ENCODE data around the gene LAMB1.
A peak's percentile ranks its signal among the peaks of the same experiment; 100 is the strongest.
"Not testable (repeated sequence)": the region's sequence is repeated elsewhere in the genome, so short reads cannot be mapped to it uniquely, and the experiment has no call there.

Gene LAMB1

DNA sequence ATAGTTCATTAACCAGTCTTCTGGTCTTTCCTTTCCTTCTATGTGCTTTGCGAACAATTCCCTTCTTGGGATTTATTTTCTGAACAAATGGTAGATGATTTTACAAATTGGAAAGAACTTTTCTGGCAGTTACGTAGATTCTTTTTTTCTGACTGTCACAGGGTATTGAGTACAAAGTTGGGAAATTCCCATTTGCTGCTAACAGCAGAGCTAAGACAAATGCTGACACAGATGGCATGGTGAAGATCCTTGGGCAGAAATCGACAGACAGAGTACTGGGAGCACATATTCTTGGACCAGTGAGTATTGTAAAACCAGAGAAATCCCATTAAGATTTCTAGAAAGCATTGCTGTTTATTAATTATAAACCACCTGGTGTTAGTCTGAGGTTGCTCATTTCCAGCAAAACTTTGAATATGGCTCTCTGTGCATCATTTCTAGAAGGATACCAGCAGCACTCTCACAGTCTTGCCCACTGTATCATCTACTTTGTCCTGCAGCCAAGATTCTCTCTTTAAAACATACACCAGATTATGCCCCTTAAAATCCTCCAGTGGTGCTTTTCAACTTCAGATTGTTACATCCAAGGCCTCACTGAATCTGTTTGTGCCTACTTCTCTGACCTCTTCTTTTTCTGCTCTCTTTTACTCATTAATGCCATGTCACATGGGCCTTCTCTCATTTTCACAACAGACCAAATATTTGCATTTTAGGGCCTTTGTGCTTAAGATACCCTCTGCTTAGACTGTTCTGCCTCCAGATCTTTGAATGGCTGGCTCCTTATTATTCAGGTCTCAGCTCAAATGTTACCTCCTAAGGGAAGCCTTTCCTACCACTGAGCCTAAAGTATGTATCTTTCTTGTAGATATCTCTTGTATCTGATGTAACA lies 85.0 kb downstream of the LAMB1 start:
- no peak for DNase-seq (ENCODE audit: low spot score)

DNA sequence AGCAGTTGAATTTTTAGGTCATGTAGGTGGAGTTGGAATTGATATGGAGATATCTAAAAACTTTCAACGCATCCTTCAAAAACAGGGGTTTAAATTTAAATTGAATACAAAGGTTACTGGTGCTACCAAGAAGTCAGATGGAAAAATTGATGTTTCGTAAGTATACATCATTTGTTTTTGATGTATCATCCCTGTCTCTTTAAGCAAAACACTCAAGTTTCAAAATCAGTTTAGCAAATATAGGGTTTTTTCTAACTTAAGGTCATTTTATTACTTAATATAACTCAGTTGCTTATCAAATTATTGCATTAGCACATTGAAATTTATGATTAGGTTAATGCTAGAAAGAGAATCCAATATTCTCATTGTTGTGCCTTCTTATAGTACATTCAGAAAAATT lies 87.4 kb downstream of the LAMB1 start:
- no peak for DNase-seq (ENCODE audit: low spot score)

DNA sequence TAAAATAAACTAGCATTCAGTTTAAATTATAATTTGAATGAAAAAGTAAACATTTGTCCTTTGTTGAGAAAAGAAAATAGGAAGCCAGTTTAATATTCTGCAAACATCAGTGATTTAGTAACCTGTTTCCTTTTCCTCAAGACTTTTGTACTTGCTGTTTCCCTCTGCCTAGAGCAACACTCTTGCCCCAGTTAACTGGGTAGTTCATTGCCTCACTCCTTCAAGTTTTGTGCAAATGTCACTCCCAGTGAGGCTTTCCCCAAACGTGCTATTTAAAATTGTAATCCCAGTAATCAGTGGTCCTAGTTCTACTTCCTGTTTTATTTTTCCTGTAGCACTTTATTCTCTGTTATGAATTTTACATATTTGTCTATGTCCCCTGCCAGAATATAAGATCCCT lies 88.1 kb downstream of the LAMB1 start:
- no peak for DNase-seq (ENCODE audit: low spot score)

DNA sequence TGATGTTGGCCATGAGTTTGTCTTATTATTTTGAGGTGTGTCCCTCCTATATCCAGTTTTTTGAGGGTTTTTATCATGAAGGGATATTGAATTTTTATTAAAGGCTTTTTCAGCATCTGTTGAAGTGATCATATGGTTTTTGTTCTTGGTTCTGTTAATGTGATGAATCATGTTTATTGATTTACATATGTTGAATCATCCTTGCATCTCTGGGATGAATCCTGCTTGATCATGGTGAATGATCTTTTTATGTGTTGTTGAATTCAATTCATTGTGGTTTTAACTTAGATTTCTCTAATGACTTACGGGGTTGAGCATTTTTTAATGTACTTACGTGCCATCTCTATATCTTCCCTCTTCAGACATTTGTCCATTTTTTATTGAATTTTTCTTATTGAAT lies 89.1 kb downstream of the LAMB1 start:
- DNase-seq (ENCODE audit: low spot score) = no peak

DNA sequence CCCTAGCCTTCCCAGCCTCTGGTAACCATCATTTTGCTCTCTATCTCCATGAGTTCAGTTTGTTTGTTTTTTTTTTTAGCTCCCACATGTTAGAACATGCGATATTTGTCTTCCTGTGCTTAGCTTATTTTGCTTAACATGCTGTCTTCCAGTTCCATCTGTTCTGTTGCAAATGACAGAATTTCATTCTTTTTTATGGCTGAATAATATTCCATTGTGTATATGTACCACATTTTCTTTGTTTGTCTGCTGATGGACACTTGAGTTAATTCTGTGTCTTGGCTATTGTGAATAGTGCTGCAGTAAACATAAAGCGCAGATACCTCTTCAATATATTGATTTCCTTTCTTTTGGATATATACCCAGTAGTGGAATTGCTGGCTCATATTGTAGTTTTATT lies 91.0 kb downstream of the LAMB1 start:
- DNase-seq (ENCODE audit: low spot score) = no peak

DNA sequence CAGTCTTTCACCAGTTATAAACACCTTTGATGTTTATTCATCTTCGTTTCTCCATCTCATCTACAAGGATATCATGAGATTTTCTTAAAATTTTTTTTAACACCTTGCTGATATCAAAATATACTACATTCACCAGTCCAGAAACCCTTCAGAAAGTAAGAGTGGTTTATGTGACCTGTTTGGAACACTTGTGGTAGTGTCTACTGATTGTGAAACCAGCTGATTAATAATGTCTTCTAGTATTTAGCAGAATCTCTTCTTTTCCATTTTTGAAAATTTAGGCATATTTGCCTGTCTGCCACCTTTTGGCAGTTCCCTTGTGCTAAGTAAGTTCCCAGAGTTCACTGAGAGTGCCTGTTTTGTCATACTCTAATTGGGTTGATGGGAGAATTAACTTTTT lies 93.5 kb downstream of the LAMB1 start:
- no peak for DNase-seq (ENCODE audit: low spot score)

DNA sequence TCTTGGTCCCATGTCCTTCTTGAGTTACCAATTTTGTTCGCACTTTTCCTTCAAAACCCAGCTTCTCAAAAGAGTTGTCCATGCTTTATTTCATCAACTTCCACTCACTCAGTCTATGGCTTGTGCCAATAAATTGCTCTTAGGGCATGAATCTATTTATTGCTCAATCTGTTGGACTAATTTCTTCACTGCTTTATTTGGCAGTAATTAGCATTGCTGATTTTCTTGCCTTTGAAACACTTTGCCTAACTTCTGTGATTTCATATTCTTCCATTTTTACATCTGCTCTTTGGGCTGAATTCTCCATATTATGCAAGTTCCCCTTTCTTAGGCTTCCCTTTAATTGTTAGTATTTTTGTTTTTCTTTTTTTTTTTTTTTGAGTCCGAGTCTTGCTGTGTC lies 95.2 kb downstream of the LAMB1 start:
- DNase-seq (ENCODE audit: low spot score) = no peak

DNA sequence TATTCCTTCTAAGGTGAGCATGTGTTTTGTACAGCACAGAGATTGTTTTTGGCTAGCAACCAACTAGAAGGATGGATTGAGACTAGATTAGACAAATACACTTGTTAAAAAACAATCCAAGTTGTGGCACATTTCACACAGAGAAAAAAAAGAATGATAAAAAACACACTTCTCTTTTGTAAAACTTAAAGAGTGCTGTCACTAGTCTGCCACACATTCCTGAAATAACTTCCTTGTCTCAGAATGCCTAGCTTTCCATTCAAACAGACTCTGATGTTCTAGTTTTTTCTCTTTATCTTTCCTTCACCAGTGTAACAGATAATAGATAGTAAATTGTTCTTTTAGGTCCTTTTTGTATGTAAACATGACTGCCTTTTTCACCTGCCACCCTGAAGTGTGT lies 100.6 kb downstream of the LAMB1 start:
- DNase-seq (ENCODE audit: low spot score) = no peak

DNA sequence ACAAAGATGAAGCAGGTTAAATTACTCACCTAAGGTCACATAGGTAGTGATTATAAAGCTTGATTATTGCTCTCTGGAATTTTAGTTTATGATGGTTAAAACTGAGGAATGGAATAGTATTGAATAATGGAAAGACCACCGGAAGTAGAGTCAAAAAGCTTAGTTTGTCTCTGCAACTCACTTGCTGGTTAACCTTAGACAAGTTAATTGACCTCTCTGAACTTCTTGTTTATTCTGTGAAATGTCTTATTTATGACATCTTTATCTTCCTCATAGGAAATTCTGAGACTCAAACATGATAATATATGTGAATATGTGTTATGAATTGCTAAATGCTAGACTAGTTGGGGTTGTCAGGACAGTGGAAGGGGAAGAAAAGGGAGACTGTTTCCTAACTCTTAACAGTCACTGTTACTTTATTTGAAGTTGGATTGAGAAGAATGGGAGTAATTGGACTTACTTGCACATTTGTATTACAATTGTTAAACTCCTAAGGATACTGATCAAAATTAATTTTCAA lies 102.4 kb downstream of the LAMB1 start:
- DNase-seq (ENCODE audit: low spot score) = no peak

DNA sequence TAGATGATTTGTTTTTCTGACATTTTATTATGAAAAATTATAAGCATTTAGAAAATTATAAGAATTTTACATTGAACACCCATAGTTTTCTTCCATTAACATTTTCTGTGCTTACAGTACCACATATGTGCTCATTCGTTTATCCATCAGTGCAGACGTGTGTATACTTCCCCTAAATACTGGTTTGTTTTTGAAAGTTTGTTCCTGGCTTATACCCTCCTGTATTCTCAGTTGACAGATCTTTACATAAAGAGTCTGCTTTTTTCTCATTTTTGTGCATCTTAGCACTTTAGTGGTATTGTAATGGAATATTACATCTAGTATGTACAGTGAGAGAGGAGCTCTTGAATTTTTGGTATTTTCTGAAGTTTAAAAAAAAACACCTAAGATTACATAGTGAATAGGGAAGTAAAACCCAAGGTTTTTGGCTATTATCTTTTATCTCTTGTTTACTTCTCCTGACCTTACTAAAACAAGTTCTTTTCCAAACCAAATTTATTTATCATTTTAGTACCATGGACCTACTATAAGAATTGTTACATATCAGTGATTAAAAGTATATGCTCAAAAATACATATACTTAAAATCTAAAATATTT lies 103.9 kb downstream of the LAMB1 start:
- no peak for DNase-seq (ENCODE audit: low spot score)

DNA sequence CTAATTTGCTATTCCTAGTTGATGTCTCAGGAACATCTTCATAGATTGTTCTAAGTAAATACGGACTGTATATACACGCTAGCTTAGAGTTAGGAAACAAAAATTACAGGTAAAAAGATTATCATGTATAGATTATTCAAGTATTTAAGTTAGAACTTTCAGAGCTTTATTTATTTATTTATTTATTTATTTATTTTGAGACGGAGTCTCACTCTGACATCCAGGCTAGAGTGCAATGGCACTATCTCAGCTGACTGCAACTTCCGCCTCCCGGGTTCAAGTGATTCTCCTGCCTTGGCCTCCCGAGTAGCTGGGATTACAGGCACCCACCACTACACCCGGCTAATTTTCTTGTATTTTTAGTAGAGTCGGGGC lies 110.6 kb downstream of the LAMB1 start:
- DNase-seq (ENCODE audit: low spot score) = not testable (repeated sequence)

DNA sequence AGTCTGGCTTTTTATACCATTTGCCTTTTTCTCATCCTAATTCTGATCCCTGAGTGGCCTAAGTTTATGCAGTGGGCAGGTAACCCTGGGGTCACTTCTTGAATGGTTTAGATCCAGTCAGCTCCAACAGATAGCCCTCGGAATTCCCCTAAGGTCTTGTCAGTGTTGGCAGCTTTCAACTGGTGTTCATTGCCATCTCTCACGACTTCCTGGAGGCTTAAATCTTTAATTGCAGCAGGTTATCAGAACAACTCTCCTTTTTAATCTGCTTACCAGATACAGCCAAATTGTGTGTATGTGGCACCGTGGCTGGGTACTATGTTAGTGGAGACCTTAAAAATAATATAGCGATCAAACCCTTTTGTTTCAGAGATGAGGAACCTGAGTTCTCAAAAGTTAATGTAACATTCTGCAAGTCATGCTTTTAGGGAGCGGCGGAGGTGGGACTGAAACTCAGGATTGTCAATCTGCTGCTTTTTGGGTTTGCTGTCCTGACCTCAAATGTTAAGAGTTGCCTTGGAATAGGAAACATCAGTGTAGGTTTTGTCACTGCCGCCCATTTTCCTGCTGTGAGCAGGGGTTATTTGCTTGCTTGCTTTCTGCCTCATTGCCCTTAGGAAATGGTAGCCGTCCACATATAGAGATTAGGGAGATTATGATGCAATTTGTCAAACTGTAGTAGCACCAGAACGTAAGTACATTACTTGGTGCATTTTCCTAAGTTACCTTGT lies 111.2 kb downstream of the LAMB1 start:
- DNase-seq (ENCODE audit: low spot score) = no peak

DNA sequence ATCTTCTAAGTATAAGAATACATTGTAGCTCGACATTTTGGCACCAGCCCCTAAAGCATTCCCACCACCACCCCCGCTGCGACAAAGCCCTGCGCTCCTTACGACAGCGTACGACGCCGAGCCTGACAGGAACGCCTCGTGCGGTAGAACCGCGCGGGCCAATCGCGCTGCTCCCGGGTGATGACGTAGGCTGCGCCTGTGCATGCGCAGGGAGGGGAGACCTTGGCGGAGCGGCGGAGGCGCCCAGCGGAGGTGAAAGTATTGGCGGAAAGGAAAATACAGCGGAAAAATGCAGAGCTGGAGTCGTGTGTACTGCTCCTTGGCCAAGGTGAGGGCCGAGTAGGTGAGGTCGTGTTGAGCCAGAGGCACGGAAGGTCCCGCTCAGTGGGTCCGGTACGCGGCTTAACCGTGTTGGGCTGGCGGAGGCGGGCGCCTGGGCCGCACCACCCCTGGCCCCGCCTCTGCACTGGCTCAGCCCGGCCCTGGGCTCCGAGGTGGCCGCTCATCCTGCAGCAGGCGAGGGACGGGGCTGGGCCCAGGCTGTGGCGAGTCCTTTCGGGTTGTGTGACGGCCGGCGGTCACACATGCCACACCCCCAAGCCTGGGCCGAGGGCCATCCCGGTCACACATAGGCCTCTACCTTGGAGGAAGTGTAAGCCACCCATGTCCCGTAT lies 111.9 kb downstream of the LAMB1 start, which contains the start of gene DLD:
TSS of gene DLD (plus strand) at position 222 of the 674 bp plus-strand sequence. CDS start at position 290, 68 bp downstream.
- DNase-seq (ENCODE audit: low spot score) = peak; percentile 95

DNA sequence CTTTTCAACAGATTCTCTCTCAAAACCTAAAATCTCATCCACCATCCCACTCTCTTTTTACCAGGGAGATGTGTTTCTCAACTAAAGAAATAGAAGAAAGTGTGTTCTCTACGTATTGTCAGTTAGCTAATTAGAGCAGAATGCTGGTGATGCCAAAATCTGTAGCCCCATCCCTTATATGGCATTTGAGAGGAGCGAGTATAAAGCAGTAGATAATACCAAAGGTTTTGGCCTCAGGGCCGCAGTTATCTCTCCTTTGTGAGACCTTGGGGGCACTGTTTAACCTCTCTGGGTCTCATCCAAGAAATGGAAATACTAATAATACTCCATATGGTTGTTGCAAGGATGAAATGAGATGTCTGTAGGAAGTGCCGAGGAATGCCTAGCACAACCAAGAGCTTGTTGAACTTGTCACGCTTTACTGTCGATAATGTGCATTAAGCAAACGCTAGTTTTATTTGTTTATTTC lies 112.4 kb downstream of the LAMB1 start:
- DNase-seq (ENCODE audit: low spot score) = no peak

DNA sequence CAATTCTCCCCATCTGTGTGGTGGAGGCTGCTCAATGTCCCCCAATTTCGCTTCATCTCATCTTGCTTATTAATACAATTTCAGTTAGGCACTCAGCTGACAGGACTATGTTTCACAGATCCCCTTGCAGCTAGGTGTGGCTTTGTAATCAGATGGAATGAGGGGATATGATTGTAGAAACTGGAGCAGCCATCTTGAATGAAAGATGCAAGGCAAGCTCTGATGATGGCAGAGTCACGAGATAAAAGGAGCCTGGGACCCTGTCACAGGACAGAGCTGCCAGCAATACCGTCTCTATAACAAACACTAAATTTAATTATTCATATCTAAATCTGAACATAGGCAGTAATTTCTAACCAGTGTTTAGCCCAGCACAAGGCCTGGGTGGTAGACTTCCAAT lies 113.0 kb downstream of the LAMB1 start:
- no peak for DNase-seq (ENCODE audit: low spot score)

DNA sequence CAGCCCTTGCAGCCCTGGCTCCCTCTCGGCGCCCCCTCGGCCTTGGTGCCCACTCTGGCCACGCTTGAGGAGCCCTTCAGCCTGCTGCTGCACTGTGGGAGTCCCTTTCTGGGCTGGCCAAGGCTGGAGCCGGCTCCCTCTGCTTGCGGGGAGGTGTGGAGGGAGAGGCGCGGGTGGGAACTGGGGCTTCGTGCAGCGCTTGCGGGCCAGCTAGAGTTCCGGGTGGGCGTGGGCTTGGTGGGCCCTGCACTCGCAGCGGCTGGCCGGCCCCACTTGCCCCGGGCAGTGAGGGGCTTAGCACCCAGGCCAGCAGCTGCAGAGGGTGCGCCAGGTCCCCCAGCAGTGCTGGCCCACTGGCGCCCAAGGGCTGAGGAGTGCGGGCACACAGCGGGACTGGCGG lies 115.1 kb downstream of the LAMB1 start:
- DNase-seq (ENCODE audit: low spot score) = not testable (repeated sequence)

DNA sequence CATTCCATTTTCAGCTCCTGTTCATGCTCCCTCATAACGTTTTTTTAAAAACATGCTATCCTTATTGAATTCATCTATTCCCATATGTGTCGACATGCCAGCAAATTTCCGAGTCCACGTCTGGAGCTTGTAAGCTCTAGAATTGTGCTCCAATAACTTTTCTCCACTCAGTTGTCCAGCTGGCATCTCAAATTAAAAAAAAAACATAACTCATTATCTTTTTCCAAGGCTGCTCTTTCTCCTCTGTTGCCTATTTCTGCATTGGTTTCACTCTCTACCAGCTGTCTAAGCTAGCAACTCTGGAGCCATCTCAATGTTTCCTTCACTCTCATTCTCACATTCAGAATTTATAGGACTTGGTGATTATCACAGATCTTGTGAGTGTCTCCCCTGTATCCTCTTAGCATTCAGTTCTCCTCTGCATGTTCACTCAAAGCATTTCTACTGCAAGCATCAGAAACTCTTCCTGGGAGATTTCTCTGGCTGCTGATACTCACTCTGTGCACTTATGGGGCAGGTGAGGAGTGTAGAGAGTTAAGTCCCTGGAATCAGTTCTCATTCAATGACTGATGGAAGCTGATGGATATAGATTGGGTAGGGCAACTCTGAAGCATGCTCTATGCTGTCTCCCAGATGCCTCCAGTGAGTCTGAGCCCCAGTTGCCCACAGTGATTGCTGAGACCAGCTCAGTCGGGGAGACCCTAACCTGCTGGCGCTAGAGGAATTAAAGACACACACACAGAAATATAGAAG lies 118.7 kb downstream of the LAMB1 start:
- no peak for DNase-seq (ENCODE audit: low spot score)

DNA sequence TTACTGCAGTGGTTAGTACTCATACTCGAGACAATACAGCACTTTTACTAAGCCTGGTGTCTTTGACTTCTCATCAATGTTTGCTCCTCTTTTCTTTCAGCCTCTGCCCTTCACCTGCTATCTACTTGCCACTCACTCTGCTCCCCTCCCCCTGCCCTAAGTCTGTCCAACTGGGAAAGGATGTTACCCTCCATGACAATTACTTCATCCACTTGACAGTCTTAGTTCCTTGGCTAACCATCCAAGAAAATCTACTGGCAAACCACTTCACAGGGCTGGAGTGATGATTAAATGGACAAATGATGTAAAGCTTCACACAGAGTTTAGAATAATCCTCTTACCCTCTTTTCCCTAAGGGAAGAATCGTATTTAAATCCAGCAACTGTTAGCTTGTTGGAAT lies 120.2 kb downstream of the LAMB1 start:
- DNase-seq (ENCODE audit: low spot score) = no peak

DNA sequence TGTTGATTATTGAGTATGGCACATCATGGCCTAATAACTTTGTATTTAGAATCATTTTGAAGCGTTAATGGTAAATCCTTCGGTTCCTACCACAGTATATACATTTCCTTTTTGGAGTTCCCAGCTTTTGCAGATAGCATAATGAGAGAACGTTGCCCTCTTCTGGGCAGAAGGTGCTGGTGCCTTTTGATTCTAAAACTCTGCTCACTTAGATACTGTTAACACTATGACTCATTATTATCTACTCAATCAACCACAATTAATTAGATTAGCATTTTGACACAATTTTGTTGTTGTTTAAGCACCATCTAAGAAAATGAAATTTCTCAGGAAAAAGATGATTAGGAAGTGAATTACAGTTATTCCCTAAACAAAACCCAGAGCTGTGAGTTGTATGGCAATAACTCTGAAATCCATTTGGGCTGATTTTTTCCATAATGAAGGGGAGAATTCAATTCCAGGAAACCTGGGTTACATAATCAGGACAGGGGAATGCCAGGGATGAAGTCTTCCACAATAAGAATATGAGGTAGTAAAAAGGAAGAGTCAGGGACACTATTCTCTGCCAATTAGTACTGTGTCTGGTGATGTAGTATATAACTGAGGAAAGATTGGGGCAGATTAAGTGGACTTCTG lies 123.4 kb downstream of the LAMB1 start:
- DNase-seq (ENCODE audit: low spot score) = peak; percentile 56

DNA sequence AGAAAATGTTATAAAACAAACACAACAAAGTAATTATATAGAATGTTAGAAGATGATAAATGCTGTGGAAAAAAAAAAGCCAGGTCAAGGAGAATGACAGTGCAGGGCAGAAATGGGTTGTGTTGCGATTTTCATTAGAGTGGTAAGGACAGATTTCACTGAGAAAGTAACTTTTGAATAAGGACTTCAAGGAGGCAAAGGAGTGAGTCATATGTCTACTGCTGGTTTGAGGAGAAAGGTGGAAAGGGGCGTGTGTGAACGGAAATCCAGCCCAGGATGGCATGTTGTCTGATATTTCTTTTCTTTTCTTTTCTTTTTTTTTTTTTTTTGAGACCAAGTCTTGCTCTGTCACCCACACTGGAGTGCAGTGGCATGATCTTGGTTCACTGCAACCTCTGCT lies 124.3 kb downstream of the LAMB1 start:
- no peak for DNase-seq (ENCODE audit: low spot score)

Data from hepatic stellate cell (primary cell).